Measurements from ENCODE around the gene ZNF771. TPM values are rescaled to one million over a fixed set of nuclear protein-coding genes. Genes with fewer than 3 reads are reported as not detected.
A peak's percentile ranks its signal among the peaks of the same experiment; 100 is the strongest.
"Not testable (repeated sequence)": the region's sequence is repeated elsewhere in the genome, so short reads cannot be mapped to it uniquely, and the experiment has no call there.

ZNF771 gene
- polyA plus RNA-seq, 1 donor, result 6.1 TPM

- DNase-seq (ENCODE audit: low read depth), result no peak
These were observed 31.5 kb upstream of the ZNF771 start for GRCh38 chr16:30375864-30376263.

- DNase-seq (ENCODE audit: low read depth), result no peak
These were observed 30.9 kb upstream of the ZNF771 start for GRCh38 chr16:30376461-30376902.

- DNase-seq (ENCODE audit: low read depth), result no peak
These were observed 30.2 kb upstream of the ZNF771 start for GRCh38 chr16:30377050-30377811.

GRCh38 chr16:30377812-30378235, 29.6 kb upstream of the ZNF771 start:
- peak; percentile 80 for DNase-seq (ENCODE audit: low read depth)

- peak; percentile 84 for DNase-seq (ENCODE audit: low read depth)
These were observed 28.9 kb upstream of the ZNF771 start for GRCh38 chr16:30378236-30379157.

- no peak for DNase-seq (ENCODE audit: low read depth)
These were observed 28.1 kb upstream of the ZNF771 start for GRCh38 chr16:30379158-30379783.

GRCh38 chr16:30380072-30380802, 27.2 kb upstream of the ZNF771 start:
- no peak for DNase-seq (ENCODE audit: low read depth)

GRCh38 chr16:30380803-30381208, 26.6 kb upstream of the ZNF771 start:
- DNase-seq (ENCODE audit: low read depth), result no peak

- no peak for DNase-seq (ENCODE audit: low read depth)
These were observed 25.9 kb upstream of the ZNF771 start for GRCh38 chr16:30381291-30382041.

GRCh38 chr16:30382111-30382881, 25.1 kb upstream of the ZNF771 start, which contains the start of gene SEPTIN1:
Gene SEPTIN1 (minus strand): TSS chr16:30382561. CDS start chr16:30382542, 19 bp downstream.
- DNase-seq (ENCODE audit: low read depth), result no peak

GRCh38 chr16:30383521-30383920, 23.9 kb upstream of the ZNF771 start:
- peak; percentile 66 for DNase-seq (ENCODE audit: low read depth)

- DNase-seq (ENCODE audit: low read depth), result no peak
These were observed 12.7 kb upstream of the ZNF771 start for GRCh38 chr16:30394592-30395154.

- DNase-seq (ENCODE audit: low read depth), result peak; percentile 84
These were observed 12.0 kb upstream of the ZNF771 start, which contains the start of gene ZNF48 for GRCh38 chr16:30395155-30395991. Gene ZNF48 (plus strand): TSS chr16:30395420. CDS start chr16:30395795, 375 bp downstream.

- no peak for DNase-seq (ENCODE audit: low read depth)
These were observed 11.3 kb upstream of the ZNF771 start for GRCh38 chr16:30395992-30396585.

GRCh38 chr16:30396627-30397026, 10.8 kb upstream of the ZNF771 start:
- not testable (repeated sequence) for DNase-seq (ENCODE audit: low read depth)

- DNase-seq (ENCODE audit: low read depth), result no peak
These were observed 10.3 kb upstream of the ZNF771 start for GRCh38 chr16:30397056-30397455.

- DNase-seq (ENCODE audit: low read depth), result no peak
These were observed 9.4 kb upstream of the ZNF771 start for GRCh38 chr16:30397776-30398660.
